CD4-positive, alpha-beta T cell treated with Interleukin-1 beta for 1 hour (primary cell): ENCODE measurements around the gene KIF26A.

Experiments
- DNase-seq, 2 donors: peaks; one replicate each; pipeline ENCODE4 v3.0.0-alpha.2; 2020 to 2022

KIF26A gene

GRCh38 chr14:104101651-104102281 is 36.6 kb upstream of the KIF26A start:
- DNase-seq = no peak

DNA sequence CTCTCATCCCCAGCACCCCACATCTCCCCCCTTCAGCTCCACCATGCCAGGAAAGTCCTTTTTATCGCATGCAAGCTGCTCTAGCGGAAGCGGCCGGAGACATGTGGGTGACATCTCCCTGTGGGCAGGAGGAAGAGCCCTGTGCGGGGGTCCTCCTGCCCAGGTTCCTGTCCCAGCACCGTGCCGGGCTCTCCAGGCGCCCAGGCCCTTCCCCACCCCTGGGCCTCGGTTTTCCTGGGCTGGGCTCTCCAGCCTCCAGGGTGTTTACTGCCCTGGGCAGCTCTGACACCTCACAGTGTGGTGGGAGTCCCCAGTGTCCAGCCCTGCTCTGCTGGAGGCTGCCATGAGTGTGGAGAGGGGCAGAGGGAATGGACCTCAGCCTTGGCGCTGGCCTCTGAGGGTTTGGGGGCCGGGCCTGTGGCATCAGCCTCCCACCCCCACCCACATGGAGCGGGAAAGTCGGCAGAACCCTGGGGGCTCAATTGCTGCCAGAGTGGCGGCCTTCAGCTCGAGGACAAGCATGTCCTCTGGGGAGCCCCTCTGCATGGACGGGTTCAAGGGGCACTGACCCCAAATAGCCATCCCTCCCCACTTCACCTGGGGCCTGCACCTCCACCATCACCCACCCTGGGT is 36.0 kb upstream of the KIF26A start:
- DNase-seq = no peak

GRCh38 chr14:104103061-104103445 is 35.3 kb upstream of the KIF26A start:
- DNase-seq = no peak

- no peak for DNase-seq
Observed at GRCh38 chr14:104103446-104104075, 34.8 kb upstream of the KIF26A start.

DNA sequence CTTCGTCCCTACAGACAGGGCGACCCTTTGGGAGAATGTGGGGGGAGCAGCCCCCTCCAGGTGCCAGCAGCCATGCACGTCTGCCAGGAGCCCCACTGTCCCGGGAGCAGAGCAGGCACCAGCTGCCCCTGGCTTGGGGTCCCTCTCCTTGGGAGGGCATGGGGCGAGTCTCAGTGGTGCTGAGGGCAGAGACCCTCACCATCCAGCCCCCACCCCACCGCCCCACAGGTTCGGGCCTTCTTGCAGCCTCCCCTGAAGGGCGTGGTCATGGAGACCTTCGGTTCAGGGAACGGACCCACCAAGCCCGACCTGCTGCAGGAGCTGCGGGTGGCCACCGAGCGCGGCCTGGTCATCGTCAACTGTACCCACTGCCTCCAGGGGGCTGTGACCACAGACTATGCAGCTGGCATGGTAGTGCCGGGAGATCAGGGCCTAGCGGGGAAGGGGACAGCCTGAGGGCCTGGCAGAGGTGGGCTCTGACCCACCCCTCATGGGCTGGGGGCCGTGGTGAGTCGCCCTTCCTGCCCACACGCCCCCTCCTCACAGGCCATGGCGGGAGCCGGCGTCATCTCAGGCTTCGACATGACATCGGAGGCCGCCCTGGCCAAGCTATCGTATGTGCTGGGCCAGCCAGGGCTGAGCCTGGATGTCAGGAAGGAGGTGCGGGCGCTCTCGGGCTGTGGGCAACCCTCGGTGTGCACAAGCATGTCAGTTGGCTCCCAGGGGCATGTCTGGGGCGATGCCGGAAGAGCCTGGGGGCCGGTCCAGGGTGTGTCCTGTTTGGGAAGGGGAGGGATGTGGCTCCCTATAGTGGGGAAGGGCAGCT is 34.1 kb upstream of the KIF26A start:
- no peak for DNase-seq

DNA sequence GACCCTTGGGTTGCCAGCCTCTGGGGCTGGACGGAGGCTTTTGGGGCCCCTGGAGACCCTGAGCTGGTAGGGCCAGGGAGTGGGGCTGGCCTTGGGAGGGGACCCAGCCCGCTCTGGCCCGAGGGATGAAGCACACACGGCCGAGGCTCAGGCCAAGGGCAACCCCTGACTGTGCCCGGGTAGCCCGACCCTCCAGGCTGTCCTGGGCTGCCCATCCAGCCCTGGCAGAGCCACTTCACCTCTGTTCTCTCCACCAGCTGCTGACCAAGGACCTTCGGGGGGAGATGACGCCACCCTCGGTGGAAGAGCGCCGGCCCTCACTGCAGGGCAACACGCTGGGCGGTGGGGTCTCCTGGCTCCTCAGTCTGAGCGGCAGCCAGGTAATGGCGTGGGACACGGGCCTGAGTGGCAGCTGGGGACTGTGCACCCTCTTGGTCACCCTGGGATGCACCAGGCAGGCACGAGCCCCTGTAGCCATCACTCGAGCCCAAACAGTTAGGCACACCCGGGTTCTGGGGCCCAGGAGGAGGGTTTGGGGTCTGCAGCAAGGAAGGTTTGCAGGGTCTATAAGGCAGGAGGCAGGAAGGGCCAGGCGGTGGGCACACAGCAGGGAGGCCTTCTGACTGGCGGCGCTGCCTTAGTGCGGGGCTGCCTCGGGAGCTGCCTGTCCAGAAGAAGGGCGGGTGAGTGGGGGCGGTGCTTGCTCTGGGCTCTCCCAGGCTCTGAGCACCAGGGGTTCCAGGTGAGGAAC is 33.1 kb upstream of the KIF26A start:
- DNase-seq = no peak

- DNase-seq = no peak
Observed at GRCh38 chr14:104105822-104106470, 32.4 kb upstream of the KIF26A start.

- no peak for DNase-seq
Observed at GRCh38 chr14:104106471-104106991, 31.9 kb upstream of the KIF26A start.

- no peak for DNase-seq
Observed at GRCh38 chr14:104107101-104107581, 31.2 kb upstream of the KIF26A start.

DNA sequence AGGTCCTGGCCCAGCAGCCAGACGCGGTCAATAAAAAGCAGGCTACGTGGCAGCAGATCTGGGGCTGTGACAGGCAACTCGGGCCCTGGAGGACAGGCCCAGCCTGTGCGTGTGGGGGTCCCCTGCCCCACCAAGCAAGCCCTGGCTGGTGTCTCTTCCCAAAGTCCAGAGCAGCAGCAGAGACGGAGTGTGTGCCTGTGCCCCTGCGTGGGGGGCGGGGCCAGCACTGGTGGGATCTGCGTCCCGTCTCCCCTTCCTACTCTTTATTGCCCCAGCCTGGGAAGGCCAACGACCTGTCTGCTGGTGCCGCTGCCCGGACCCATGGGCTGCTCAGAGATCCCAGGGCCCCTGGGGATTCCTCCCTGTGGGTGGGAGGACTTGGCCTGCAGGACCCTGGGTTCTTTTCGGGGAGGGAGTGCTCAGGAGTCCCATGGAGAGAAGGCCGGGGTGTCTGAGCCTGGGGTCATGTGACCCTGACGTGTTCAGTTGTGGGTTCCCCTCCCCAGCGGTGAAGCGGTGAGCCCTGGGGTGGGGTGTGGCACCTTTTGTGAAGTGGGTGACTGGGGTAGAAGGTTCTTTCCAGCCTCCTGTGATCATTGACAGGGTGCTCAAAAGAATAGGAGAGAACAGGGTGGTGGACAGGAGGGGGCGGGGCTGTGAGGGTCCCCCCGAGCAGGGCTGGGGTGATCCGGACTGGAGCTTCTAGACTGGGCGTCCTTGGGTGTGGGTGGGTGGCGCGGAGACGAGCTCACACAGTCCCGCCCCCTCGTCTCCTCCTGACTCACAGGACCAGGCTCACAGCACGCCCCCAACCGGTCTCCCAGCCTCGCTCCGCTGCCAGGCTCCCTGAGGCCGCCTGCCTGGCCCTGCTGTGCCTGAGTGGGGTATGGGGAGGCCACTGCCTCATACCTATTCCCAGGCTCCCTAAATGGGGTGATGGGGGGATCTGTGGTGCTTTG is 30.5 kb upstream of the KIF26A start:
- DNase-seq = no peak

- DNase-seq = no peak
Observed at GRCh38 chr14:104108570-104109541, 29.5 kb upstream of the KIF26A start.

DNA sequence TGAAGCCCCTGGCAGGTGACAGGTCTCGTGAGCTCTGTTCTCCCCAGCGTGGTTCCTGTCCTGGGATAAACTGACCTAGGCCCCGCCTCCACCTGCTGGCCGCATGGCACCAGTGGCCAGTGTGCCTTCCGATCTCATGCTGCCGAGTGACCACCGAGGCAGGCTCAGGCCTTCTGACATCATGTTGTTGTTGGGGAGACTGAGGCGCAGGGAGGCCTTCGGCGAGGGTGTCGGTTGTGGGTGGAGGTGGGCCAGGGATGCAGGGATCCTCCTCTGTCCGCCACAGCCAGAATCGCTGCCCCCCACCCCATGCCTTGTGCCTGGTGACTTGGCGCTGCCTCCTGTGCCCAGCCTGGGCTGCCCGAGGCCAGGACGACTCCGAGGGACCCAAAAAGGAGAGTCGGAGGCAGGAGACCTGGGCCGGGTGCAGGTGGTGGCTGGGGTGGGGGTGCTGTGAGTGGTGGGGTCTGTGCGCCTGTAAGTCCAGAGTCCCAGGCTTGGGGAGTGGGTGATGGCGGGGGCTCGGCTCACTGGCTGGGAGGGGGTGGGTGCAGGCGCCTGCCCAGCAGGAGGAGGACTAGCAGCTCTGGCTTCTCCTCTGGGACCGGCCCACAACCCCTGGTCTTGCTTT is 28.5 kb upstream of the KIF26A start:
- no peak for DNase-seq

DNA sequence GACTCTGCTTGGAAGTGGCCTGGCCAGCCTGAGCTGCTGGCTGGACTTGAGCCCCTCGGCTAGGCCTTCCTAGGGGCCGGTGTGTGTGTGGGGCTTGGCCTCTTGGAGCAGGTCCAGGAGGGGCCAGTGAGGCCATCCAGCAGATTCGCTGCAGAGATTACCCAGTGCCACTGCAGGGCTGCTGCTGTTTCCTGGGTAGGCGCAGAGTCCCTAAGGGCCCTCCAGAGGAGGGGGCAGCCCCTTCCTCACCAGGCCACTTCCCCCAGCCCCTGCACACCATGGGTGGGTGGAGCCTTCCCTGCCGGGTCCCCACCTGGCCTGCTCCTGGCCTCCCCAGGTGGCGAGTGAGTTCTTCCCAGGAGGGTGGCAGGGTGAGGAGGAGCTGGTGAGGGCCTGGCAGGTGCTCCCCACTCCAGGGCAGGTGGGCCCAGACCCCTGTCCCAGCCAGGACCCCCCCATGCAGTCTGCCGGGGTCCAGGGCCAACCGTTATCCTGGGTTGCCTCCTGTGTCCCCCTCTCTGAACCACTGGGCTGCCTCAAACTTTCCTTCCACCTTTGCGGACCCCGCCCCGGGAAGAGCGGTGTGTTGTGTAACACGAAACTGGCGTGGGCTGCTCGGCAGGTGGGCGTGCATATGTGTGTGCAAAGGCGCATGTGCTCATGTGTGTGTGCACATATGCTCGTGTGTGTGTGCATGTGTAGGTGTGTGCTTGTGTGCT is 27.7 kb upstream of the KIF26A start:
- no peak for DNase-seq

- DNase-seq = no peak
Observed at GRCh38 chr14:104111301-104112112, 26.9 kb upstream of the KIF26A start.

GRCh38 chr14:104112113-104112505 is 26.3 kb upstream of the KIF26A start:
- DNase-seq = no peak

- DNase-seq = no peak
Observed at GRCh38 chr14:104112609-104113571, 25.5 kb upstream of the KIF26A start.
